ENCODE data around the gene LTB. TPM values are rescaled to one million over a fixed set of nuclear protein-coding genes. Genes with fewer than 3 reads are reported as not detected.

LTB gene
- total and polyA plus RNA-seq, 2 of the 13 experiments (the other 11 are each of a cell fraction or from before 2014, with no cell fraction given), result 0.09 to 0.22 TPM

GRCh38 chr6:31597006-31597405 is 14.8 kb upstream of the LTB start:
- Histone ChIP-seq H3K4me3 (replicated peaks in 1 of 3; ENCODE audit: insufficient read depth in 1 of 3, low read depth in 2 of 3, low read length in 3 of 3) (no peak overlapping the region), H3K9me3 (ENCODE audit: low read length) (no peaks in the 10 kb centered on the region), H3K4me2 (ENCODE audit: low read depth, low read length) (no peak overlapping the region), H3K4me1 (ENCODE audit: insufficient read depth, low read length) (peaks cover 19% of the 10 kb centered on the region), H3K79me2 (ENCODE audit: insufficient read depth, low read length) (no peaks in the 10 kb centered on the region), H2AFZ (ENCODE audit: low read length) (no peak overlapping the region), H4K20me1 (ENCODE audit: insufficient read depth, low read length) (no peaks in the 10 kb centered on the region), H3K9ac (ENCODE audit: insufficient read depth, low read depth, low read length) (no peak overlapping the region), H3K27me3 (ENCODE audit: control insufficient read depth in 1 of 2, insufficient read depth in 2 of 2, low read length in 2 of 2) (peaks cover 0 to 3% of the 10 kb centered on the region in 2 experiments; a peak in 1 of 5 replicates), H3K36me3 (replicated peaks in 1 of 2; ENCODE audit: control insufficient read depth in 1 of 2, insufficient read depth in 2 of 2, low read length in 2 of 2) (no peaks in the 10 kb centered on the region), H3K27ac (ENCODE audit: extremely low read length, insufficient read depth, low read length) (no peak overlapping the region)
- intact Hi-C loops (cut with micrococcal nuclease; ENCODE audit: unreplicated experiment) (loop anchor here (1.0 kb wide), 1 partner anchor 46 kb away; no protein-coding TSS in a partner anchor), in situ Hi-C loops (cut with HindIII; ENCODE audit: extremely low pct_ligation_motif_present, low pct_unique_long_range_greater_than_20kb) (loop anchor here (5.0 kb wide), 1 partner anchor 50 kb away; the partner anchor contains the start of genes ATP6V1G2 and NFKBIL1)
- BruUV-seq (replicated peaks), result no TSS peak
- FAIRE-seq, result peak; percentile 43
- ChIA-PET CTCF (ENCODE audit: low intra/inter-chr PET ratio, low total read pairs) (interaction anchor here (0.6 to 3.2 kb wide), 6 partner anchors 16 to 103 kb away, joined by 3 to 84 read pairs (median 4); partner anchors contain the start of genes ATP6V1G2, DDX39B, LTB and NFKBIL1), POLR2A (interaction anchor here (1.9 to 3.4 kb wide), 3 partner anchors 50 to 59 kb away, joined by 17 to 36 read pairs (median 30); partner anchors contain the start of genes APOM, ATP6V1G2, DDX39B and NFKBIL1)
- WGBS (ENCODE audit: low lambda C conversion rate), result 0% methylated on average over 2 of the region's 2 CpGs
- peak; percentile 68 for ATAC-seq
- DNase-seq (ENCODE audit: low spot score), result peak; percentile 61
- TF ChIP-seq RAD21 (CRISPR knock-in tag; IDR thresholded peaks at IDR 0.05) (peak; percentile 45; the same call in 1 of the 2 replicates), SAP130 (CRISPR knock-in tag; IDR thresholded peaks at IDR 0.05; ENCODE audit: low read depth) (peak; percentile 29; the same call in 1 of the 2 replicates), SMC3 (IDR thresholded peaks at IDR 0.05; ENCODE audit: low read length) (peak; percentile 61), ZFP37 (CRISPR knock-in tag; IDR thresholded peaks at IDR 0.05; ENCODE audit: borderline replicate concordance) (no peak), CCDC6 (CRISPR knock-in tag; IDR thresholded peaks at IDR 0.05) (no peak), ZNF770 (CRISPR knock-in tag; IDR thresholded peaks at IDR 0.05) (peak; percentile 83), ZNF776 (CRISPR knock-in tag; IDR thresholded peaks at IDR 0.05) (no peak), SP1 (IDR thresholded peaks at IDR 0.05) (no peak), SP1 (CRISPR knock-in tag; IDR thresholded peaks at IDR 0.05) (no peak), CCAR2 (optimal IDR thresholded peaks at IDR 0.05; ENCODE audit: low read depth, low read length) (no peak), GABPA (IDR thresholded peaks at IDR 0.05; ENCODE audit: low read depth, low read length) (no peak), GABPA (CRISPR knock-in tag; IDR thresholded peaks at IDR 0.05; ENCODE audit: low read depth) (peak; percentile 20; the same call in 1 of the 2 replicates), ZNF101 (CRISPR knock-in tag; IDR thresholded peaks at IDR 0.05; ENCODE audit: borderline replicate concordance, low read depth) (no peak), STAG1 (CRISPR knock-in tag; IDR thresholded peaks at IDR 0.05) (peak; percentile 39; the same call in 1 of the 2 replicates)
- TF ChIP-seq, protein P1, sequence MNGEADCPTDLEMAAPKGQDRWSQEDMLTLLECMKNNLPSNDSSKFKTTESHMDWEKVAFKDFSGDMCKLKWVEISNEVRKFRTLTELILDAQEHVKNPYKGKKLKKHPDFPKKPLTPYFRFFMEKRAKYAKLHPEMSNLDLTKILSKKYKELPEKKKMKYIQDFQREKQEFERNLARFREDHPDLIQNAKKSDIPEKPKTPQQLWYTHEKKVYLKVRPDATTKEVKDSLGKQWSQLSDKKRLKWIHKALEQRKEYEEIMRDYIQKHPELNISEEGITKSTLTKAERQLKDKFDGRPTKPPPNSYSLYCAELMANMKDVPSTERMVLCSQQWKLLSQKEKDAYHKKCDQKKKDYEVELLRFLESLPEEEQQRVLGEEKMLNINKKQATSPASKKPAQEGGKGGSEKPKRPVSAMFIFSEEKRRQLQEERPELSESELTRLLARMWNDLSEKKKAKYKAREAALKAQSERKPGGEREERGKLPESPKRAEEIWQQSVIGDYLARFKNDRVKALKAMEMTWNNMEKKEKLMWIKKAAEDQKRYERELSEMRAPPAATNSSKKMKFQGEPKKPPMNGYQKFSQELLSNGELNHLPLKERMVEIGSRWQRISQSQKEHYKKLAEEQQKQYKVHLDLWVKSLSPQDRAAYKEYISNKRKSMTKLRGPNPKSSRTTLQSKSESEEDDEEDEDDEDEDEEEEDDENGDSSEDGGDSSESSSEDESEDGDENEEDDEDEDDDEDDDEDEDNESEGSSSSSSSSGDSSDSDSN (CRISPR knock-in tag; IDR thresholded peaks at IDR 0.05), result 0 out of 2 replicates have a peak, but pooled peaks have one; percentile 15
- TF ChIP-seq, protein P2, sequence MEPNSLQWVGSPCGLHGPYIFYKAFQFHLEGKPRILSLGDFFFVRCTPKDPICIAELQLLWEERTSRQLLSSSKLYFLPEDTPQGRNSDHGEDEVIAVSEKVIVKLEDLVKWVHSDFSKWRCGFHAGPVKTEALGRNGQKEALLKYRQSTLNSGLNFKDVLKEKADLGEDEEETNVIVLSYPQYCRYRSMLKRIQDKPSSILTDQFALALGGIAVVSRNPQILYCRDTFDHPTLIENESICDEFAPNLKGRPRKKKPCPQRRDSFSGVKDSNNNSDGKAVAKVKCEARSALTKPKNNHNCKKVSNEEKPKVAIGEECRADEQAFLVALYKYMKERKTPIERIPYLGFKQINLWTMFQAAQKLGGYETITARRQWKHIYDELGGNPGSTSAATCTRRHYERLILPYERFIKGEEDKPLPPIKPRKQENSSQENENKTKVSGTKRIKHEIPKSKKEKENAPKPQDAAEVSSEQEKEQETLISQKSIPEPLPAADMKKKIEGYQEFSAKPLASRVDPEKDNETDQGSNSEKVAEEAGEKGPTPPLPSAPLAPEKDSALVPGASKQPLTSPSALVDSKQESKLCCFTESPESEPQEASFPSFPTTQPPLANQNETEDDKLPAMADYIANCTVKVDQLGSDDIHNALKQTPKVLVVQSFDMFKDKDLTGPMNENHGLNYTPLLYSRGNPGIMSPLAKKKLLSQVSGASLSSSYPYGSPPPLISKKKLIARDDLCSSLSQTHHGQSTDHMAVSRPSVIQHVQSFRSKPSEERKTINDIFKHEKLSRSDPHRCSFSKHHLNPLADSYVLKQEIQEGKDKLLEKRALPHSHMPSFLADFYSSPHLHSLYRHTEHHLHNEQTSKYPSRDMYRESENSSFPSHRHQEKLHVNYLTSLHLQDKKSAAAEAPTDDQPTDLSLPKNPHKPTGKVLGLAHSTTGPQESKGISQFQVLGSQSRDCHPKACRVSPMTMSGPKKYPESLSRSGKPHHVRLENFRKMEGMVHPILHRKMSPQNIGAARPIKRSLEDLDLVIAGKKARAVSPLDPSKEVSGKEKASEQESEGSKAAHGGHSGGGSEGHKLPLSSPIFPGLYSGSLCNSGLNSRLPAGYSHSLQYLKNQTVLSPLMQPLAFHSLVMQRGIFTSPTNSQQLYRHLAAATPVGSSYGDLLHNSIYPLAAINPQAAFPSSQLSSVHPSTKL (CRISPR knock-in tag; IDR thresholded peaks at IDR 0.05), result 0 out of 2 replicates have a peak, but pooled peaks have one; percentile 12
